ENCODE results near the gene SLC45A1. TPM values are rescaled to one million over a fixed set of nuclear protein-coding genes. Genes with fewer than 3 reads are reported as not detected.
"Not testable (repeated sequence)": the region's sequence is repeated elsewhere in the genome, so short reads cannot be mapped to it uniquely, and the experiment has no call there.

SLC45A1 gene
- polyA plus RNA-seq (ENCODE audit: insufficient read length in 10 of 10): 1 to 10 TPM in 2 of 10 donors, under 1 TPM in 8; 0.39 to 1.4 (median 0.85) TPM
- long read RNA-seq, donor 1: 0 reads
- long read RNA-seq, donor 2: 0 reads
- long read RNA-seq, donor 3: 0 reads
- long read RNA-seq, donor 4: 0 reads
- long read RNA-seq, donor 5, partial matches to known transcripts: 0 of 1 reads
- long read RNA-seq, donor 5, other reads (novel, unspliced or antisense): 0 of 1 reads
- long read RNA-seq, donor 6, partial matches to known transcripts: 23 of 23 reads
- long read RNA-seq, donor 6, other reads (novel, unspliced or antisense): 0 of 23 reads
- long read RNA-seq, donor 7: 0 reads
- long read RNA-seq, donor 8: 0 reads
- long read RNA-seq, donor 9: 0 reads

GRCh38 chr1:8317647-8318381, at the start of gene SLC45A1:
TSS of gene SLC45A1 (plus strand) at chr1:8318114. CDS start at chr1:8324330, 6,216 bp downstream.
- peak; percentile 37 to 85 (median 62) for DNase-seq

DNA sequence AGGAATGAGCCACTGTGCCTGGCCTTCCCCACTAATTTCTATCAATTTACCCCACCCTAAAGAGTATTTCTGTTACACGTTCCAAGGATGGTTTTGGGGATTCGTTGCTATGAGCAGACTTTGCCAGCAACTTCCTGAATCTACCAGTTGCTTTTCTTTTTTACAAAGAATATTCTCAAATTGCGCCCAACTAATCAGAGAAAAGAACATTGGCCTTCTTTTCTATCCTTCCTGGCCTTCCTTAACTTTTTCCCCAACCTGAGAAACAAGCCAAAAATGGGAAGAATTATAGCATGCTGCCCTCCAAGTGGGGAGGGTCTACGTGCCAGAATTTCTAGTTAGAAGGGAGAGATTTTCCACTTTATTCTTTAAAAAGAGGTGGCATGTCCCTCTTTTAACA, 44.9 kb upstream of the SLC45A1 start:
- DNase-seq: no peak

DNA sequence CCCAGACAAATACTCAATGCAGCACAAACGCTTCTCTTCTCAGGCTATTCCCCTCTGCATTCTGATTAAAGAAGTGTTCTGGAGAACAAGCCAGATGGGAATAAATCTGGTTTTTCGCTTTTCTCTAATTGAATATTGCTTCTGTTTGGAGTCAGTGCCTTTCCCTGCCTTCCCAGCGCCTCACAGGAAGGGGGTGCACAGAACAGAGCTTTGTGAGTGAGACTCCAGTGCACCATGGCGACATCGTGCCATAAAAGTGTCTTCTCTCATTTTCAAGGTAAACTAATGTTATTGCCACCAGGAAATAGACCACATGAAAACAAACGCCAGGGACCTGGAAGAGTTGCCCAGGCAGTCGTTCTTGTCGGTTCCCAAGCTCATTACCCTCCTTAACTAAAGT, 43.6 kb upstream of the SLC45A1 start:
- DNase-seq: no peak

DNA sequence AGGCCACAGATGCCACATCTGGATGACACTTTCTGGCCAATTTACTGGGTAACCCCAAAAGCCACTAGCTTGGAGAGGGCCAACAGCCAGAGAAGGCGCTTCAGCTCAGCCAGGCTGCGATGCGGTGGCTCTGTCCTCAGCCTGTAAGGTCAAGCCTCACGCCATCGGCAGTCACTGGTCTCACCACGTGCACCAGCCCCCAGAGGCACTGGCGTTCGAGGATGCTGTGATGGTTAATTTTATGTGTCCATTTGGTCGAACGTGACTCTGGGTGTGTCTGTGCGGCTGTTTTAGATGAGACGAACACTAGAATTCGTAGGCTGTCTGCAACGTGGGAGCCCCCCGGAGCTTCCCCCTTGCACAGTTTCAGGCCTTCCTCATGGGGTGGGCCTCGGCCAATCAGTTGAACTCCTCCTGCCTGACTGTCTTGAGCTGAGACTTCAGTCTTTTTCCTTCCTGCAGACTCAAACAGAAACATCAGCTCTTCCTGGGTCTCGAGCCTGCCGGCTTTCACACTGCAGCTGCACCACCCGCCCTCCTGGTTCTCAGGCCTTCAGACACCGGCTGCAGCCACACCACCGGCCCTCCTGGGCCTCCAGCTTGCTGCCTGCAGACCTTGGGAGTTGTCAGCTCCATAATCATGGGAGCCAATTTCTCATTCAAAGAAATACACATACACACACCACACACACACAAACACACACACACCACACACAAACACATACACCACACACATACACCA, 41.6 kb upstream of the SLC45A1 start:
- DNase-seq: no peak

DNA sequence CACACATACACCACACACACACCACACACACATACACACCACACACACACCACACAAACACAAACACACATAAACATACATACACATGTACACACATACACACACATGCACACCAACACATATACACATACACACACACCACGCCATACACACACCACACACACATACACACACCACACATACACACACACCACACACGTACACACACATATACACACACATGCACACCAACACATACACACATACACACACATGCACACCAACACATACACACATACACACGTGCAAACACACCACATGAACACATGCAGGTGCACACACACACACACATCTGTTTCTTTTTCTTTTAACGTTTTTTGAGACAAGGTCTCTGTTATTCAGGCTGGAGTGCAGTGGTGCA, 41.0 kb upstream of the SLC45A1 start:
- DNase-seq: no peak

DNA sequence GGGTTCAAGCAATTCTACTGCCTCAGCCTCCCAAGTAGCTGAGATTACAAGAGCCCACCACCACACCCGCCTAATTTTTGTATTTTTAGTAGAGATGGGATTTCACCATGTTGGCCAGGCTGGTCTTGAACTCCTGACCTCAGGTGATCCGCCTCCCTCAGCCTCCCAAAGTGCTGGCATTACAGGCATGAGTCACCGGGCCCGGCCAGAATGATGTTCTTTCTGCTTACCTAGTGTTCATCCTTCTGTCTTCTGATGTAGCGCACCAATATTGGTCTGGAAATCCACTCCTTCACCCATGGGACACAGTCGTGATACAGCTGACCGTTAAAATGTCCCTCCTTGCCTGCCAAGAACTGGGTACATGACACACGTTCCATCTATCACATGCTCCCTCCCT, 39.2 kb upstream of the SLC45A1 start:
- DNase-seq: not testable (repeated sequence)

DNA sequence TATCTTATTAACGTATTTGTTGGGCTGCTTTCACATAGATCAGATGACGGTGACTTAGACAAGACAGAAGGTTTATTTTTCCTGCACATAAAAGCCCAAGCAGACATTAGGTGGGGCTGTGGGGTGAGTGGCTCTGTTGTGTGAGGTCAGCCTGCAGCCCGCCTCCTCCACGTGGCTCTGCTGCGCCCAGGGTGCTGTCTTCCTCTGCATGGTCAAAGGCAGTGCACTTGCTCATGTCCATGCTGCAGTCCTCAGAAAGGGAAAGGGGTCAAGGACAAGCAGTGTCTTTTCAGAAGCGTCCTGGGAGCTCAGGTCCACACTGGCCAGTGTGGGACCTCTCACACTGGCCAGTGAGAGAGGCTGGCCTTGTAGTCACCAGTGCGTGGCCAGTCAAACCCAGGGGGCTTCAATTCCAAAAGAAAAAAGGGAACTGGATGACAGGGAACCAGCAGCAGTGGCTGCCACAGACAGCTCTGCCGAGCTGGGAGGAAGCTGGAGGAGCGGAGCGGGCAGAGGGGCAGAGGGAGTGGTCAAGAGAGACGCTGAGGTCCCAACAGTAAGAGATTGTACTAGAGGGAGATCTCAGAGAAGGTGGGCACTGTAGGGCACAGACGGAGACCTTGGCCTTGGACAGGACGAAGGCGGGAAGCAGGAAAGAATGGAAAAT, 35.9 kb upstream of the SLC45A1 start:
- no peak for DNase-seq

DNA sequence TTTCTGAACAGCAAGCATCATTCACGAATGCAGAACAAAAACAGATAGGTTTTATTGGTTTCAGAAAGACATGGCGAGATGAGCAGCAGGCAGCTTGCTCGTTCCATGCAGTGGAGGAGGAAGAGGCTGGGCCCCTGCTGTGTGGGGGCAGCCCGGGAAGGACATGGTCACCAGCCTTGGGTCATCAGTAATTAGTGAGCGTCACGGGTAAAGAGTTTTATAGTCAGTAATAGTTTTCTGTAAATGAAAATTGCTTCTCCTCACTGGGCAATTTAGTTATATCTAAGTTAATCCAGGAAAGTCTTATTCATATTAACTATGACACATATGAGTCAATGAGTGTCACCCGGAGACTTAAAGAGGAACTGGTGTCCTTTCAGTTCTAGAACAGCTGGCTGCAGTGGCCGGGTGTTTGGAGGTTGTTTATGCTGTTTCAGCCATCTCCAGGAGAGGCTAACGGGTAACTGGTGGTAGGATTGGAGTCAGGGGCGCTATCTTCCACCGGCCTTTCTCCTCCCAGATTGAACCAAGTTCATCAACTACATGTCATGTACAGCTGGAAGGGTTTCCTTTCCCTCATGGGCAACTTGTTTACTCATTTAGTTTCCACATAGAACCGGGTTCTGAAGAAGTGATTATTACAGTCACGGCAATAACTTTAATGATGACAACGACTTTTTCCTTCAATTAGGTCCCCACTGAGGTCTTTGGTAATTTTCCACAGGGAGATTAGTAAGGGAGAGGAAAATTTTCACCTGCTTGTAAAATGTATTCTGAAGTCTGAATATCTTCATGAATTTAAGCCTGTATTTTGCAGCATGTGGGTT, 34.6 kb upstream of the SLC45A1 start:
- DNase-seq: no peak

DNA sequence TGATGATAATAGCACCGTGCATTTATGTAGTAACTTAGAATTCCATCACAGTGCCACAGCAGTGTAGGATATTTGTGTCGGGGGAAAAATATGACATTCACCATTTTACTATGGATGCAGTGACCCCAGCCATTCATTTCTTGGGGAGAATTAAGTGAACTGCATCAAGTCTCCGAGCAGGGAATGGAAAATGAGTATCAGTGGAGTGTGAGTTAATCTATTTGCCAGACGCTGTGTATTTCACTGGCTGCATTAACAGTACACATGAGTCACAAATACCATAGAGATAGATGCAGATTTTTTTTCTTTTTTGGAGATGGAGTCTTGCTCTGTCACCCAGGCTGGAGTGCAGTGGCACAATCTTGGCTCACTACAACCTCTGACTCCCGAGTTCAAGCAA, 33.8 kb upstream of the SLC45A1 start:
- peak; percentile 28 to 52 (median 33) for DNase-seq

DNA sequence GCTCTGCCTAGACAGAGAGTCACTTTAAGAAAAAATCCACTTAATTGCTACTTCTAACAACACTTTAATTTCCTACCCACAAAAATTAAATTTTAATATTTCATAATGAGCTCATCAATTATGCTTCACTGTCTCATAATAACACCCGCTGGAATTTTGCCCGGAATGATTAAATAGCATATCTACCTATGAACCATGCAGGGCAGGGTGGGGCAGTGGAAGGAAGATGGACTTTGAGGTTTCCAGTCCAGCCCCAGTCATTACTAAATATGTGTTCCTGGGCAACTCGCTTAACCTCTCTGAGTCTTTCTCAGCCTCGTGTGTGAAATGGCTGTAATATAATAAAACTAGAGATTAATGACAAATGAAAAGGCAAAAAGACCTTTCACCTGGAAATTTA, 32.8 kb upstream of the SLC45A1 start:
- no peak for DNase-seq

DNA sequence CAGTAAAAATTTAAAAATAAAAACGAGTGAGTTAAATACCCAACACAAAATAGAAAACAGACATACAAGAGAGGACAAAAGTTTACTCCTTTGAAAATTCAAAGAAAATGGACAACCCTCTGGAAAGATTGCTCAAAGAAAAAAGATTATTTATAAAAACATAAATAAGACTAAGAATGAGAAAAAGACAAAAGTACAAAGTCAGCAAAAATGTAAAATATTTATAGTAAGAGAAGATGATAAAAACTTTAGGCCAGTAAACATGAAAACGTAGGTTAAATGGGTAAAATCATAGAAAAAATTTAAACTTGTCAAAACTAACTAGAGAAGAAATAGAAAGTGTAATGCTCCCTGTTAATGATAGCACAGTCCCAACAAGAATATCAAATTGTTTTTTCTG, 31.9 kb upstream of the SLC45A1 start:
- DNase-seq: no peak

DNA sequence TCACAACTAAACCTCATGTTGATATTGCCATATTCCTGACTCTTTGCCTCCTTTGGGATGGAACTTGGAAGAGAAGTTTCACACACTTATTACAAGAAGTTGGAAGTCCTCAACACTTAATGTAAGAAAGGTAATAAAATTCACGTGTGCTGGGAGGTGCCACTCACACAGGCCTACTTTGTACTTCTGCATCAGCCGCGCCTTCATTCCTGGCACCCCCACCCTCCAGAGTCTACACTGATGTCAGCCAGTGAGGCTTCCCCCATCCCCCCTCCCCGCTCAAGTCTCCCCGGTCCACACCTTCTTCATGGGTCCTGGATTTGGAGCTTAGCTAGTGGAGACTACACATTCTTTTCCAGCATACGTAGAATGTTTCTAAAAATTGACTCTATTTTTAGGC, 24.8 kb upstream of the SLC45A1 start:
- DNase-seq: no peak

GRCh38 chr1:8293641-8294169, 24.2 kb upstream of the SLC45A1 start:
- no peak for DNase-seq

DNA sequence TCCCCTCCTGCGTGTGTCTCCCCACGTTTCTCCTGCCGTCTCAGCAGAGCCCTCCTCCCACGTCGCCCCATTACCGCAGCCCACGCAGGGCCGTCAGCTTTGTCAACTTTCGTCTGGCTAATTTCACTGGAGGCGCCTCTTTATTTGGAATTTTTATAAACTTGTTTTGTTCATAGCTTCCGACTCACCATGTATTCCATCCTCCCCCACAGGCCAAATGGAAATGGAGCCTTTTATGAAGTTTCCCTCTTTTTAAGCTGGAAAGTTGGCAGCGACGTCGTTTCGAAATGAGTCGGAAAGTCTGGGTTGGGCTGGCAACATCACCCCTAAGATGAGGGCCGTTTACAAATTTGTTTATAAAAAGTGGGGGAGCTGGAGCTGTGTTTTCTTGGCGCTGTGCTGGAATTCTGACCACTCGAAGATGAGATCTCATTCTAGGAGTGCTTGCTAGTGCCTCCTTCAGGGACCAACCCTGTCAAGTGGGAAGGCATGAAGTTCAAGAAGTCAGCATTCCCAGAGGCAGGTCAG, 23.7 kb upstream of the SLC45A1 start:
- no peak for DNase-seq

- DNase-seq: no peak
These were observed 20.7 kb upstream of the SLC45A1 start for GRCh38 chr1:8297245-8297644.

- DNase-seq: no peak
These were observed 18.0 kb upstream of the SLC45A1 start for GRCh38 chr1:8299963-8300362.

- peak in 1 of 3 donors; percentile 22 for DNase-seq
These were observed 15.6 kb upstream of the SLC45A1 start for GRCh38 chr1:8302081-8302956.

DNA sequence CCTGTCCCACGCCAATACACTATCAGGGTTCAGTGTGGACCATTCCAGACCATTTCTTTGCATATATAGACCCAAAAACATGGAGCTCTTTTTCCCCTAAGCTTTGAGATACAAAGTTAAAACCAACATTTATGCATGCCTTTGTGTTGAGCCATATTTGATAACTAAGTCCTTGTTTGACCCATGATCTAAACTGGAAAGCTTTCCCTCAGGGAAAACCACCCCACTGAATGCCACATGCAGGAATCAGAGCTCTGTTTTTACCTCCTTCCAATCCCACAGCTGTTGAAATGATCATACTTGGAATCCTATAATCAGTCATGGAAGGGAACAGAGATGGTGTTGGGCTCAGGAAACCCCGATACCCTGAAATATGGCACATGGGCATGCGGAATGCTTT, 14.8 kb upstream of the SLC45A1 start:
- DNase-seq: no peak

GRCh38 chr1:8303876-8304275, 14.0 kb upstream of the SLC45A1 start:
- no peak for DNase-seq

DNA sequence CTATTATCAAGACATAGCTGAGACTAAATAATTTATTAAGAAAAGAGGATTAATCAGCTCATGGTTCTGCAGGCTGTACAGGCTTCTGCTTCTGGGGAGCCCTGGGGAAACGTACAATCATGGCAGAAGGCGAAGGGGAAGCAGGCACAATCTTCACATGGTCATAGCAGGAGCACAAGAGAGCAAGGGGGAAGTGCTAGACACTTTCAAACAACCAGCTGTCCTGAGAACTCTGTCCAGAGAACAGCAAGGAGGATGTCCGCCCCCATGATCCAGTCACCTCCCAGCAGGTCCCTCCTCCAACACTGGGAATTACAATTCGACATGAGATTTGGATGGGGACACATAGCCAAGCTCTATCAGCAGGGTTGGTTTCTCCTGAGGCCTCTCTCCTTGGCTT, 10.3 kb upstream of the SLC45A1 start:
- DNase-seq: no peak

Measured in muscle of back (tissue), 13 donors.